Measurements from ENCODE around the gene PCED1A.

Gene PCED1A

GRCh38 chr20:2820896-2821869, 19.3 kb downstream of the PCED1A start:
- DNase-seq (ENCODE audit: low read depth): no peak
- H3K4me3 ChIP-seq (ENCODE audit: low read depth, low read length): no peak overlapping the region
- TF ChIP-seq CTCF (IDR thresholded peaks at IDR 0.05; ENCODE audit: low read depth, low read length): no peak
- TF ChIP-seq MAX (IDR thresholded peaks at IDR 0.05; ENCODE audit: low read depth, low read length): no peak
- TF ChIP-seq MYC (IDR thresholded peaks at IDR 0.05; ENCODE audit: low read depth, low read length): no peak
- no peak for TF ChIP-seq POLR2A (IDR thresholded peaks at IDR 0.05; ENCODE audit: extremely low read depth, insufficient read length)

- TF ChIP-seq POLR2A (IDR thresholded peaks at IDR 0.05; ENCODE audit: extremely low read depth, insufficient read length) (no peak), CTCF (IDR thresholded peaks at IDR 0.05; ENCODE audit: low read depth, low read length) (no peak), MAX (IDR thresholded peaks at IDR 0.05; ENCODE audit: low read depth, low read length) (no peak), MYC (IDR thresholded peaks at IDR 0.05; ENCODE audit: low read depth, low read length) (no peak)
- no peak for DNase-seq (ENCODE audit: low read depth)
- no peak overlapping the region for H3K4me3 ChIP-seq (ENCODE audit: low read depth, low read length)
Observed at GRCh38 chr20:2820084-2820895, 20.2 kb downstream of the PCED1A start.

- no peak overlapping the region for H3K4me3 ChIP-seq (ENCODE audit: low read depth, low read length)
- TF ChIP-seq CTCF (IDR thresholded peaks at IDR 0.05; ENCODE audit: low read depth, low read length) (no peak), POLR2A (IDR thresholded peaks at IDR 0.05; ENCODE audit: extremely low read depth, insufficient read length) (no peak), MAX (IDR thresholded peaks at IDR 0.05; ENCODE audit: low read depth, low read length) (no peak), MYC (IDR thresholded peaks at IDR 0.05; ENCODE audit: low read depth, low read length) (no peak)
- no peak for DNase-seq (ENCODE audit: low read depth)
Observed at GRCh38 chr20:2817891-2818595, 22.4 kb downstream of the PCED1A start.

- DNase-seq (ENCODE audit: low read depth): no peak
- TF ChIP-seq MAX (IDR thresholded peaks at IDR 0.05; ENCODE audit: low read depth, low read length) (no peak), POLR2A (IDR thresholded peaks at IDR 0.05; ENCODE audit: extremely low read depth, insufficient read length) (no peak), CTCF (IDR thresholded peaks at IDR 0.05; ENCODE audit: low read depth, low read length) (no peak), MYC (IDR thresholded peaks at IDR 0.05; ENCODE audit: low read depth, low read length) (no peak)
Observed at GRCh38 chr20:2817341-2817726, 23.1 kb downstream of the PCED1A start.

GRCh38 chr20:2816583-2817340, 23.7 kb downstream of the PCED1A start:
- H3K4me3 ChIP-seq (ENCODE audit: low read depth, low read length): no peak overlapping the region
- no peak for TF ChIP-seq POLR2A (IDR thresholded peaks at IDR 0.05; ENCODE audit: extremely low read depth, insufficient read length)
- TF ChIP-seq CTCF (IDR thresholded peaks at IDR 0.05; ENCODE audit: low read depth, low read length): peak; percentile 22
- DNase-seq (ENCODE audit: low read depth): peak; percentile 54

More at GRCh38 chr20:2817341-2817726, 23.1 kb downstream of the PCED1A start:
- no peak overlapping the region for H3K4me3 ChIP-seq (ENCODE audit: low read depth, low read length)

Measured in NB4 (cell line).